ENCODE data around the gene ATP11C. TPM values are rescaled to one million over a fixed set of nuclear protein-coding genes. Genes with fewer than 3 reads are reported as not detected.

The ATP11C gene
- total RNA-seq, 4 donors from 2014 or later, result 5.9 to 24.4 (median 14.9) TPM

GRCh38 chrX:139905743-139906142 is 27.1 kb downstream of the ATP11C start:
- Histone ChIP-seq H3K9me3 (no peaks in the 10 kb centered on the region), H3K4me3 (no peak overlapping the region), H3K4me1 (no peaks in the 10 kb centered on the region), H3K27ac (no peak overlapping the region), H3K27me3 (no peaks in the 10 kb centered on the region), H3K36me3 (no peaks in the 10 kb centered on the region)
- DNase-seq, result no peak
- TF ChIP-seq CTCF (IDR thresholded peaks at IDR 0.05) (no peak), POLR2A (IDR thresholded peaks at IDR 0.05) (no peak)
- intact Hi-C loops (cut with DNase I), result no loop called here
- 69 to 93% methylated on average over 2 of the region's 2 CpGs for WGBS, 2 donors

GRCh38 chrX:139905051-139905450 is 27.8 kb downstream of the ATP11C start:
- H3K4me1 ChIP-seq, result no peaks in the 10 kb centered on the region
- H3K27me3 ChIP-seq, result no peaks in the 10 kb centered on the region
- H3K36me3 ChIP-seq, result no peaks in the 10 kb centered on the region
- H3K9me3 ChIP-seq, result no peaks in the 10 kb centered on the region
- H3K27ac ChIP-seq, result no peak overlapping the region
- no peak for DNase-seq
- WGBS, 2 donors, result 59% methylated on average over 3 of the region's 3 CpGs
- intact Hi-C loops (cut with DNase I), result no loop called here
- TF ChIP-seq CTCF (IDR thresholded peaks at IDR 0.05), result no peak
- no peak for TF ChIP-seq POLR2A (IDR thresholded peaks at IDR 0.05)
- no peak overlapping the region for H3K4me3 ChIP-seq

- no peak for DNase-seq
- no peak for TF ChIP-seq CTCF (IDR thresholded peaks at IDR 0.05)
- TF ChIP-seq POLR2A (IDR thresholded peaks at IDR 0.05), result no peak
- intact Hi-C loops (cut with DNase I), result no loop called here
- no peaks in the 10 kb centered on the region for H3K4me1 ChIP-seq
- no peaks in the 10 kb centered on the region for H3K27me3 ChIP-seq
- no peak overlapping the region for H3K27ac ChIP-seq
- H3K36me3 ChIP-seq, result no peaks in the 10 kb centered on the region
- no peak overlapping the region for H3K4me3 ChIP-seq
- WGBS, 2 donors, result 91 to 100% methylated on average over 2 to 3 of the region's 3 CpGs
- H3K9me3 ChIP-seq, result no peaks in the 10 kb centered on the region
These were observed 29.6 kb downstream of the ATP11C start for GRCh38 chrX:139903210-139903609.

GRCh38 chrX:139902559-139902958 is 30.3 kb downstream of the ATP11C start:
- TF ChIP-seq CTCF (IDR thresholded peaks at IDR 0.05) (no peak), POLR2A (IDR thresholded peaks at IDR 0.05) (no peak)
- Histone ChIP-seq H3K27ac (no peak overlapping the region), H3K27me3 (no peaks in the 10 kb centered on the region), H3K4me1 (no peaks in the 10 kb centered on the region), H3K36me3 (no peaks in the 10 kb centered on the region), H3K9me3 (no peaks in the 10 kb centered on the region), H3K4me3 (no peak overlapping the region)
- WGBS, 2 donors, result 75 to 80% methylated on average over 2 of the region's 2 CpGs
- no peak for DNase-seq
- intact Hi-C loops (cut with DNase I), result no loop called here

- intact Hi-C loops (cut with DNase I), result no loop called here
- TF ChIP-seq CTCF (IDR thresholded peaks at IDR 0.05), result no peak
- no peak for TF ChIP-seq POLR2A (IDR thresholded peaks at IDR 0.05)
- no peak overlapping the region for H3K4me3 ChIP-seq
- no peak for DNase-seq
- 79 to 96% methylated on average over 2 of the region's 2 CpGs for WGBS, 2 donors
- no peaks in the 10 kb centered on the region for H3K4me1 ChIP-seq
- no peaks in the 10 kb centered on the region for H3K27me3 ChIP-seq
- H3K27ac ChIP-seq, result no peak overlapping the region
- H3K9me3 ChIP-seq, result no peaks in the 10 kb centered on the region
- H3K36me3 ChIP-seq, result no peaks in the 10 kb centered on the region
These were observed 34.5 kb downstream of the ATP11C start for GRCh38 chrX:139898334-139898733.
